Femur (tissue), 1 donor: ENCODE measurements around the gene RNF169.
"Not testable (repeated sequence)": the region's sequence is repeated elsewhere in the genome, so short reads cannot be mapped to it uniquely, and the experiment has no call there.

ENCODE experiments used
- DNase-seq: peaks from one replicate; pipeline ENCODE4 v3.0.0-alpha.2; 2017

Gene RNF169

DNA sequence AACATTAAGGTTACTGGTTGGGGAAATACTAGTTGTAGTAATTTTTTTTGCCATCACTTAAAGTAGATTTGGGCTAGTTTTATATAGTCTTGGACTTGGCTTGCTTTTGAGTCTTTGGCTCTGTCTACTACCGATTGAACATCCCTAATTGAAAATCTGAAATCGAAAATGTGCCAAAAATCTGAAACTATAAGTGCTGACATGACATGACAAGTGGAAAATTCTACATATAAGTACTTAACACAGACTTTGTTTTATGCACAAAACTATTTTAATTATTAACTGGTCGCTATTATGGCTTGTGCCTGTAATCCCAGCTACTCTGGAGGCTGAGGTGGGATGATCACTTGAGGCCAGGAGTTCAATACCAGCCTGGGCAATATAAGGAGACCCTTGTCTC, 22.5 kb downstream of the RNF169 start:
- no peak for DNase-seq

GRCh38 chr11:74773476-74773875, 24.8 kb downstream of the RNF169 start:
- no peak for DNase-seq

DNA sequence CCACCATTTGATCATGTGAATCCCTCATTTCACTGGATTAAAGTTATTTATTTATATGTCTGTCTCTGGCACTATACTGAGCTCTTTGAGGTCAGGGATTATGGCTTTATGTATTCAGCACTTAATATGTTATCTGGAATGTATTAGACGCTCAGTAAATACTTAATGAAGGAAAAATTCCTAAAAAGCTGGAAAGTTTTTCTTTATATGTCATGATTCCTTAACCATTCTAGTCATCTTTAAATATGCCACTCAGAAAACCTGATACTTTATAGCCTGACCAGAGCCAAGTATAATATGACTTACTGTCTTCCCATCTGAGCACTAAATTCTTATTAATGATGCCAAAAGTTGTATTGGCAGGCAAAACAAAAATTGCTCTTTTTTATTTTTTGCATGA, 27.1 kb downstream of the RNF169 start:
- DNase-seq: no peak

DNA sequence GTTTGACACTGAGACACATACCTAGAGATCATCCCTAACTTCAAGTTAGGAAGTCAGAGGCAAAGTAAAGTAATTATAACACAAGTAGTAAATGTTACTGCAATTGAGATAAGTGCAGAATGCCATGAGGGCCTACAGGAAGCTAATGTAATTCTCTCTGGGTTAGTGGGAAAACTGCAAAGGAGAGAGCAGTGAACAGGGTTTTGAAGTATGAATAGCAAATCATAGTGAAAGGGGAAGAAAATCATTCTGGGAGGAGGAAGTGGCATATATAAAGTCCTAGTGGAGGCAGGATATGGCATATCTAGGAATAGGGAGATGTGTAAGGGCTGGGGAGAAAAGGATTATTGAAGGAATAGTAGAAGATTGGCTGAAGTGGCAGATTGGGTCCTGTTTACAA, 27.9 kb downstream of the RNF169 start:
- DNase-seq: no peak

- DNase-seq: no peak
These were observed 28.4 kb downstream of the RNF169 start for GRCh38 chr11:74777038-74777437.

GRCh38 chr11:74777877-74778276, 29.2 kb downstream of the RNF169 start:
- DNase-seq: no peak

DNA sequence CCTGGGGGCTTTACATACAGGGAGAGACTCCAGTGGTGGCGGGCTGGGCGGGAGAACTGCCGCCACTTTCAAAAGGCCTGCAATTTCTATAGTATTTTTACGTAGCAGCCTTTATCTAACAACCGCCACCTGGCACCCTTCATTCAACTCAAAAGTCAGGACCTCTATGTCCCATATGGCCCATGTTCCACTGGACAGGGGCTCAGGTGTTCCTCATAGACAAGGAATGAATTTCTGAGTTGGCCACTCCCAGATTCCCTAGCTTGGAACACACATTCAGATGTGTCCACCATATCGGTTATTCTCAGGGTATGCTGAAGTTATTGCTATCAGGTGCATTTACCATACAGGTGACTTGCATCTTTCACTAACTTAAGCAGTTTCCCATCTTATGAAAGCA, 29.9 kb downstream of the RNF169 start:
- no peak for DNase-seq

DNA sequence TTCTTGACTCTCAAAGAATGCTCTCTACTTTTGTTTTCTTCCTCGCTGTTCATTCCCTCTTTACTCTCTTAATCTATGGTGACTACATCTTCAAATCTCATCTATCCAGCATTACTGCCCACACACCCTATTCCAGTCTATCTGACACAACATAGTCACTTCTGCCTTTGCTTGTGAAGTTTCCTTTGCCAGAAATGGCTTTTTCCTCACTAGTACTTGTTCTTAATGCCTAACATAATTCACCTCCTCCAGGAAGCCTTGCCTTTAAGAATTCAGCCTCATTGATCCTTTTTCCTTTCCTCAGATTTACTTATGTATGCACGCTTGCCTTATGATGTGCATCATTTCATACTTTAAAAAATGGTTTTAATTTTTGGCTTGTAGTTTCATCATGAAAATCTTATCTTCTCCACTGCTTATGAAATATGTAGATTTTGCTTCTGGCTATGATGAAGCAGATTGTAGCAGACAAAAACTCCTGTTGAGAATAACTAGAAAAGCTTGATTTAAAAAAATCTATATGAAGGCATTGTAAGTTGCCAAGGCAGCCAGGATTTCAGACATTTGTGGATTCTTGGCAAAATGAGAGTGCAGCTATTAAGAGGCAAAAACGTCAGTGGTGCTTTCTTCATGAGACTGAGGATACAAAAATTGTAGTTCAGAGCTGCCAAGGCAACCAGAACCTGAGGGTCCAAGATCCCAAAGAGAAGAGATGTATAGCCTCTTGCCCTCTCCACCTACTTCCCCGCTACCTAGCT, 31.8 kb downstream of the RNF169 start:
- DNase-seq: no peak

GRCh38 chr11:74783241-74783871, 34.7 kb downstream of the RNF169 start:
- DNase-seq: no peak

DNA sequence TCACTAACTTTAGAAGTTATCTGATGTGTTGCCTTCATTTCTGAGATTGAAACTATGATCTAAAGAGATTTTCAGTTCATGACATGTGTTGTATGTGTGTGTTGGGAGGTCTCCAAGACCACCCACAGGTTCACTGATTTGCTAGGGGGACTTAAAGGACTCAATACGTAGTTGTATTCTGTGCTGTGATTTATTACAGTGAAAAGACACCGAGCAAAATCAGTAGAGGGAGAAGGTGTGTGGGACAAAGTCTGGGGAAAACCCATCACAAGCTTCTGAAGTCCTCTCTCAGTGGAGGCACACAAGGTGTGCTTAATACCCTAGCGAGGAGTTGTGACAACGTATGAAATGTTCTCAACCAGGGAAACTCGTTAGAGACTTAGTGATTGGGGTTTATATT, 35.6 kb downstream of the RNF169 start:
- no peak for DNase-seq

DNA sequence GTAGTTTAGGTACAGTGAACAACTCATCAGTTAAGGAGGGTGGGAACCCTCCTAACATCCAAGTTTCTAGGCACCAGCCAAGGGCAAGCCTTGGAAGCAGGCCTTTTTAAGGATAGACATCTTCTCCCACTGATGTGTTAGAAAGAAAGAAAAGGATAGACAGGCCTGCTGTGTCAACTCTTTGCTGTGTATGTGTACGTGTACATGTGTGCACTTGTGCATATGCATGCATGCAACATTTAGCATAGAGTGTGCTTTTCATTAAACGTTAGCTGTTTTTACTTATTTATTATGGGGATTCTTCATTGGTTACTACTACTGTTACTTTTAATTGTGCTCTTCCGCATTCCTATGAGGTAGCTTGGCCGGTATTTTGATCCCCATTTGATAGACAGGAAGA, 36.1 kb downstream of the RNF169 start:
- DNase-seq: no peak

DNA sequence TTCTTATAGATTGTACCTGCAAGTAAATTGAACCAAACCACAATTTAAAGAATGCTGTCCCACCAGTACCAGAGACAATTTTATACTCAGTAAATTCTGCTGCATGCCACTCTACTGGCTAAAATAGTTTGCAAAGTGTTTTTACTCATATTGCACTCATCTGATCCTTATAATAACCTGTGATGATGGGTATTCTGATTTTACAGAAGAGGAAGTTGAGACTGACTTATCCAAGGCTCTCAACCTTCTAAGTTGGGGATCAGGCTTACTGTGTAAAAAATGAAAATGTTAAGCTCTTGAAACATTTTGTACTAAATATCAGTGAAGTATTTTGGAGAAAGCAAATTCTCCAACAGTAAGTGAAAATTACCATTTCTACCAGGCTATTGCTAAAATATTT, 37.9 kb downstream of the RNF169 start:
- no peak for DNase-seq

- DNase-seq: no peak
These were observed 42.9 kb downstream of the RNF169 start for GRCh38 chr11:74791333-74792100.

DNA sequence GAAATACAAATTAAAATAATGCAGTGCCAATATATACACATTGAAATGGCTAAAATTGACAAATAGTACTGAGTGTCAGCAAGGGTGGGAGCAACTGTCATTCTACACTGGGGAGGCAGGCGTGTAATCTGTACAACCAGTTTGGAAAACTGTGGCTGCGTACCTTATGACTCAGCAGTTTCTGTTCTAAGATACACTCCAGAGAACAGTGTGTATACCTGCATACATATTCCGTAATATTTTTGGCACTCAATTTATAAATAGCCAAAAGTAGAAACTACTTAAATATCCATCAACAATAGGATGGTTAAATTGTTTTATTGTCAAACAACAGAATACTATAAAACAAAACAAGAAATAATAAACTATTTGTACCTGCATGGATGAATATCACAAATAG, 57.6 kb downstream of the RNF169 start:
- DNase-seq: no peak

GRCh38 chr11:74809801-74810200, 61.2 kb downstream of the RNF169 start:
- DNase-seq: no peak

- no peak for DNase-seq
These were observed 67.3 kb downstream of the RNF169 start for GRCh38 chr11:74815966-74816365.

GRCh38 chr11:74816664-74817063, 68.0 kb downstream of the RNF169 start:
- DNase-seq: no peak

DNA sequence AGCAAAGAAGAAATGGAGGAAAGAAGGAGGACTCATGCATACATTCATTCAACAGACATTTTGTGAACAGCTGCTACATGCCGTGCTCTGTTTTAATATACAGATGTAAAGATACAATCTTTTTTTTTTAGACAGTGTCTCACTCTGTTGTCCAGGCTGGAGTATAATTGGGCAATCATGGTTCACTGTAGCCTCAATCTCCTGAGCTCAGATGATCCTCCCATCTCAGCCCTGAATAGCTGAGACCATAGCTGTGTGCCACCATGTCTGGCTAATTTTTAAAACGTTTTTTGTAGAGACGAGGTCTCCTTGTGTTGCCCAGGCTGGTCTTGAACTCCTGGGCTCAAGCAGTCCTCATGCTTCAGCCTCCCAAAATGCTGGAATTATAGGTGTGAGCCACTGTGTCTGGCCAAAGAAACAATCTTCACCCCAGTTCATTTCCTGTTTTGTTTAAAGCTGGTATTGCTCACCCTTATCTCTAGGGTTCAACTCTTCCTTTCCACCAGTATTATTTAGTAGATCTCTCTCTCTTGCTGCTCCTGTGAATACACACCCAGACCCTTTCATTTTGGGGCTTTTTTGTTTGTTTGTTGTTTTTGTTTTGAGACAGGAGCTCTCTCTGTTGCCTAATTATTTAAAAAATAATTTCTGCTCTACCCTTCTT, 69.8 kb downstream of the RNF169 start:
- DNase-seq: no peak

DNA sequence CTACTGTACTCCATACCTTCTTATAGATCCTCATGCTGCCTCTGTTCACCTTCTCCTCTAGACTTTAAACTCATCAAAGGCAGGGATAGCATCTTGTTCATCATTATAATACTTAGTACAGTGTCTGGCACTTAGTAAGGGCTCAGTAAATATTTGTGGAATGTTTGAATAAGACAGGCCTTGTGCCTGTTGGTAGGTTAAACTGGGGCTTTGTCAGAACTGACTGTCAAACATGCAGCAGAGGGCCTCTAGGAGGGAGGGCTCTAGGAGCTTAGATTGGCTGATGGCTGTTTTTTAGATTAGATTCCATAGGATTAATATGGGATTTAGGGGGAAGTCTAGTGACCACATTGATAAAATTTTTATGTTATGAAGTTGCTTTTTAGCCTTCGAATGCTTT, 70.8 kb downstream of the RNF169 start:
- DNase-seq: no peak

DNA sequence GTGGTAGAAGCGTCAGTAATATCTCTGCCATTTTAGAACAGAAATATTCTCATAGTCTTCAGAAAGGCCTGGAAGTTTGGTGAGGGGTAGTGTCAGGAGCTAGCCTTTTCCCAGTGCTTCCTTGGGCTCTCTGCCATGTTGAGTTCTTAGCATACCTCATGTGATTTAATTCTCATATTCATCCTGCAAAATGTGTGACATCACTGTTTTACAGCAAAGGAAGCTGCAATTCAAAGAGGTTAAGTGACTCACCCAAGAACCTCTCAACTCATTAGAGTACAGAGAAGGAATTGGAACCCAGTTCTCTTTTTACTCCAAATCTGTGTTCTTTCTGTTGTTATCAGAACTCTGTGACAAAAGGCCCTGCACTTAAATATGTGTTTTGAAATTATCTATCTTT, 72.1 kb downstream of the RNF169 start:
- DNase-seq: no peak

DNA sequence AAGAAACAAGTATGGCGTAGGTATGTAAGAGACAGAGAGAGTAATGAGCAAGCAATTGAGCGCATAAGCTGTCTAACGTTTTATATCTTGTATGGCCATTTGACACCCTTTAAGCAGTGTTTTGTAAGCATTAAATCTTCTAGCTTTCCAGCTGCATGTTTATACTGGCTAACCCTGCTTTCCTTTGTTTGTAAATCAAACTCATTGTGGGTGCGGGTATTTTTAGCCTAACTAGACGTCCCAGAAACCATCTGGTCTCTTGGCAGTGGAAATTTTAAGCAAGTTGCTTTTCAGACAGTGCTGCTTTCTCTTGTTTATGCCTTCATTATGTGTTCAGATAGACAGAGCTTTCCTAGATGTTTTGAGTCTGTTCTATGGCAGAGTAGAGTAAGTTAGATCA, 73.5 kb downstream of the RNF169 start:
- DNase-seq: no peak

GRCh38 chr11:74824285-74824982, 75.8 kb downstream of the RNF169 start:
- DNase-seq: no peak

- not testable (repeated sequence) for DNase-seq
These were observed 76.9 kb downstream of the RNF169 start for GRCh38 chr11:74825596-74825995.
